ENCODE measurements around the gene ADCY2.

Gene ADCY2

GRCh38 chr5:7395947-7396712, at the start of gene ADCY2:
Gene ADCY2 (plus strand): TSS chr5:7396138. CDS start chr5:7396297, 159 bp downstream.
- no peak for DNase-seq (ENCODE audit: low read depth)

GRCh38 chr5:7347377-7347776, 48.6 kb upstream of the ADCY2 start:
- no peak for DNase-seq (ENCODE audit: low read depth)

GRCh38 chr5:7348168-7348854, 47.6 kb upstream of the ADCY2 start:
- no peak for DNase-seq (ENCODE audit: low read depth)

DNA sequence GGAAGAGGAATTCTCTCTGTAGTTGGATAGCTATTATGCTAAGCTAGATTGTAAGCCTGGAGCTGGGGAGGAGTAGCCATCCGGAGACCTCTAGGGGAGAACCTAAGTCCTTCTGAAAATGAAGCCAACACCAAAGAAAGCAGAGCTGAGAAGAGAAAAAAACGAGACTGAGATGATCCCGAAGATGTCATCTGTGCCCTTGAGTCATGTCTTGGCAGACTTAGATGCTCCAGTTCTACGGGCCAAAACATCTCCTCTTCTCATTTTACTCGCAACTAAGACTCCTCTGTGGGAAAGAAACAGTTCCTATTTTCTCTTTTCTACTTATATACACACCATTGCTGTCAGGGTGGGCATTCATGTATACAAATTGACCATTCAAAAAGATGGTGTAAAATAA, 34.3 kb upstream of the ADCY2 start:
- no peak for DNase-seq (ENCODE audit: low read depth)

DNA sequence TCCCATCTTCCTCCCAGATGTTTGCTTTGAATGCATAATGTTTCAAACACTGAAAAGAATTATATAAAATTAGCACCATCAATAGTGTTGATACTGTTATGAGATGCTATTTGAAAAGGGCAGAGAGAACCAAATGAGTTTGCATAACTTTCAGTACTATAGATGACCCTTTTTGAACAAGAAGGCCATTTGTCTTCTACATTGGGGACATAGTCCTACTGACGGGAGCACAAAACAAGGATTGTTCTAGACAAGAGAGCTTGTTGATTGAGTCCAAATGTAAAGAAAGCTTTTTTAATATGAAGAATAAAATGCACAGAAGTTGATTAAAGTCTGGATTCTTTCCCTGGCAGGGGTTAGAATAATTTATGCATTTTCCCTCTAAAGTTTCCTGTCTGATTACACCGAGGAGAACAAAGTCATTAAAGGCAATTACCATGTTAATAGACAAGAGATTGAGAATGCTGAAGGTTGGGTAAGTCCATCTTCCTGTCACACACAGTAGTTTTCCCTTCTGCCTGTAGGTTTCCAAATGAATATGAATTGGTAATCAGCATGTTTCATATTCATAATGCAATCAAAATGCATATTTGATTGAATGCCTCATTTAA, 32.8 kb upstream of the ADCY2 start:
- DNase-seq (ENCODE audit: low read depth), result no peak

DNA sequence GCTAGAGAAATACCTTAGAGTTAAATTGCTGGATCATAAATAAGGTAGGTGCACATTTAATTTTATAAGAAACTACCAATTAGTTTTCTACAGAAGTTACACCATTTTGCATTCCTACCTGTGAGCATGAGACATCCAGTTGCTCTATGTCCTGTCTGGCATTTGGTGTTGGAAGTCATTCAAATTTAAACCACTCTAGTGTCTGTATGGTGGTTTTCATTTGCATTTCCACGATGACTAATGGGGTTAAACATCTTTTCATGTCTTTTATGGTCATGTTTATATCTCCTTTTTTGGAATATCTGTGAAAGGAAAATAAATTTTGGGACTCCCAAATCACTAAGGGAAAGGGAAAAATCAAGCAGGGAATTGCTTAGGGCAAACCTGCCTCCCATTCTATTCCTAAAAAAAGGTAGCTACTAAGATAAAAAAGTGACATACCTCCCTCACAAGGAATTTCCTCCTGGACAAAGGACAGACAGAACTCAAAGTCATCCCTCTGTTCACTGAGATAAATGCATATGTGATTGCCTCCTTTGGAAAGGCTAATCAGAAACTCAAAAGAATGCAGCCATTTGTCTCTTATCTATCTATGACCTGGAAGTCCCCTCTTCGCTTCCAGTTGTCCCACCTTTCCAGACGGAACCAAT, 31.6 kb upstream of the ADCY2 start:
- no peak for DNase-seq (ENCODE audit: low read depth)

- no peak for DNase-seq (ENCODE audit: low read depth)
Measured at GRCh38 chr5:7367780-7368179, 28.2 kb upstream of the ADCY2 start.

DNA sequence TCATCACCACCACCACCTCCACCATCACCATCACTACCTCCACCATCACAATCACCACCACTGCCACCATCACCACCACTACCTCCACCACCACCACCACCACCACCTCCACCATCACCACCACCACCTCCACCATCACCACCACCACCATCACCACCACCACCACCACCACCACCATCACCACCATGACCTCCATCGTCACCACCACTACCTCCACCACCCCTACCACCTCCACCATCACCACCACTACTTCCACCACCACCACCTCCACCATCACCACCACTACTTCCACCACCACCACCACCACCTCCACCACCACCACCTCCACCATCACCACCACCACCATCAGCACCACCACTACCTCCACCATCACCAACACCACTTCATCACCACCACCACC, 23.5 kb upstream of the ADCY2 start:
- DNase-seq (ENCODE audit: low read depth), result no peak

- DNase-seq (ENCODE audit: low read depth), result no peak
Measured at GRCh38 chr5:7374186-7374585, 21.8 kb upstream of the ADCY2 start.

DNA sequence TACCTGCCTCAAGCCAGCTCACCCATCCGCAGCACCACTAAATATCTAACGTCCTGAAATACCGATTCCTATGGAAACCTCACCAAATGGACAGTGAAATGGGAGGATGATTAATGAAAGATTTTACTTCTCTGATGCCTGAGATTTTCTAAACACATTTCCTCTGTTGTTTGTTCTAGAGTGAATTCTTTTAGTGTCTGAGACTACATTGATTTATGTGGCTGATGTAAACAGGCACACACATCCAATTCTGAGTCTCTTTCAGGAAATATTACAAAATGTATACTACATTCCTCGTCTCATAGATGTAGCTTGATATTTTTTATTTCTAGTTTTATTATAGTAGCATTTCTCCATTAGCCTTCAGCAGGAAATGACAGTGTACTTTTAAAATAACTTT, 20.5 kb upstream of the ADCY2 start:
- DNase-seq (ENCODE audit: low read depth), result no peak

DNA sequence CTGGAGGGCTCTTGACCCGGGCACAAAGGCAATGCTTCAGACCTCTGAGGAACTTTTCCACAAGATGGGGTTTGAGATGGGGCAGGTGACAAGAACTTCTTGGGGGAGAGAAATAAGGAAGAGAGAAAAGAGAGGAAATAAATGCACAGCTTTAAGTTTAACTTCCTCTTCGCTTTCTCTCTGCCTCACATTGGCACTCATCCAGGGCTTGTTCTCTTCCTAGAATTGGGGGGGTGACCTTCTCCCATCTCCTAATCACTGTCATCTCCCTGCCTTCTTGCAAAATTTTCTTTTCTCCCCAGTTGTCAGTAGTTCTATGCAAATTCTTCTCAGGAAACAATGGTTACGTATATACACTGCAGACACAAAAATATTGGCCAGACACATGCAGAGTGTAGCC, 19.1 kb upstream of the ADCY2 start:
- DNase-seq (ENCODE audit: low read depth), result no peak

DNA sequence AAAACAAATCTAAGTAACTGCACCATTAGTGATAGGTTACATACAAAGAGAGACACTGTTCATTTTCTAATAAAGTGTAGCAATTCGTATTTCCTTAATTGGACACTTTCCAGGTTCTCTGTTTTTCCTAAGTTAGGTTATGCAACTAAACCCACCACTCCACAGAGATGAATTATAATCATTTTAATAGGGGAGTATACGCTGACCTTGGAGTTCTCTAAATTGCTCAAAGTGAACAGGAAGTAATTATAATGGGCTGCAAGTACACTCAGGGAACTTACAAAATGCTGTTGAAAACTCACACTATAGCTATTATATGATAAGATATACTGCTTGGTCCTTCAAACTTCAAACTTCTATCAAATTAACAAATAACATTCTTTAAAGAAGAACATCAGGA, 18.2 kb upstream of the ADCY2 start:
- no peak for DNase-seq (ENCODE audit: low read depth)

DNA sequence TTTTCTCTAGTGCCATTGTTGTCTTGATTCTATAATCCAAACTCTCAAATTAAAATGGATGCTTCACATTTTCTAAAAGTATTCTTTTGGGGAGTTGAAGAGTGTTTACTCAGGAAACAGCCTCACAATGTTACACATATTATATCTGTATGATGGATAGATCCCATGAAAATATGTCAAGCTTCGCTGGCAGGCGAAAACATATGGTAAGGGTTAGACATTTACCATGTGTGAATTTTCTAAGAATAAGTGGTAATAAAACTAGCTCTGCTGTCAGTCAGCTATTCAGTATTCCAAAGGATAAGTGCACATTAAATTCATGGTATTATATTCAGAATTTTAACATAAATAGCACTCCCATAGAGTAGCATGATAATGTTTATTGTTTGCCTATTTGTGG, 13.3 kb upstream of the ADCY2 start:
- no peak for DNase-seq (ENCODE audit: low read depth)

DNA sequence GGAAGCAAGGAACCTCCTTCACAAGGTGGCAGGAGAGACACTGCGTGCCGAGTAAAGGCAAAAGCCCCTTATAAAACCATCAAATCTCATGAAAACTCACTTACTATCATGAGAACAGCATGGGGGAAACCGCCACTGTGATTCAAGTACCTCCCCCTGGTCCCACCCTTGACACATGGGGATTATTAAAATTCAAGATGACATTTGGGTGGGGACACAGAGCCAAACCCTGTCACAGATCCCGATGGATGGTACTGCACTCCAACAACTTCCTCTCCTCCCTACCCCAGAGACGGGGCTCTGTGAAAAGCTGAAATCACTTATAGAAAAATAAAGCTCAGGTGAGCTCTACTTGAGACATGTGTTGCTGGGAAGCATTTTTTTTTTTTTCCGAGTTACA, 10.3 kb upstream of the ADCY2 start:
- no peak for DNase-seq (ENCODE audit: low read depth)

DNA sequence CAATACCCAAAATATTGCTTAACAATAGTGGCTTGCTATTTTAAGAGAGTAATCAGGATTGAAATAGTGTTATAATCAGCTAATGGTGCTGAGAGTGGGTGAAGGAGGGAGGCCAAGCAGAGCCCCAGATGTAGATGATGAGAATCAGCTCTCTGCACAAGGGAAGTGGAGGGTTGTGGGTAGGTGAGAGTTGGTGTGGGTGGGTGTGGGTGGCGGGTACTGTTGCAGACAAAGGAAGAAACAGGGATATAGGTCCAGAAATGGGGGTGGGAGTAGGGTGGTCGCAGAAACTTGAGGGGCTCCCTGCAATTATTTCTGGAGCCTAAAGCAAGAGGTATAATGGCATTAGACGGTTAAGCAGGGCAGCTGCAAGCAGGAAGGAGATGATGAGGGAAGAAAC, 7.4 kb upstream of the ADCY2 start:
- DNase-seq (ENCODE audit: low read depth), result no peak

- DNase-seq (ENCODE audit: low read depth), result no peak
Measured at GRCh38 chr5:7391215-7391614, 4.7 kb upstream of the ADCY2 start.

GRCh38 chr5:7391814-7392692, 3.9 kb upstream of the ADCY2 start:
- DNase-seq (ENCODE audit: low read depth), result no peak

- no peak for DNase-seq (ENCODE audit: low read depth)
Measured at GRCh38 chr5:7392693-7393024, 3.3 kb upstream of the ADCY2 start.

DNA sequence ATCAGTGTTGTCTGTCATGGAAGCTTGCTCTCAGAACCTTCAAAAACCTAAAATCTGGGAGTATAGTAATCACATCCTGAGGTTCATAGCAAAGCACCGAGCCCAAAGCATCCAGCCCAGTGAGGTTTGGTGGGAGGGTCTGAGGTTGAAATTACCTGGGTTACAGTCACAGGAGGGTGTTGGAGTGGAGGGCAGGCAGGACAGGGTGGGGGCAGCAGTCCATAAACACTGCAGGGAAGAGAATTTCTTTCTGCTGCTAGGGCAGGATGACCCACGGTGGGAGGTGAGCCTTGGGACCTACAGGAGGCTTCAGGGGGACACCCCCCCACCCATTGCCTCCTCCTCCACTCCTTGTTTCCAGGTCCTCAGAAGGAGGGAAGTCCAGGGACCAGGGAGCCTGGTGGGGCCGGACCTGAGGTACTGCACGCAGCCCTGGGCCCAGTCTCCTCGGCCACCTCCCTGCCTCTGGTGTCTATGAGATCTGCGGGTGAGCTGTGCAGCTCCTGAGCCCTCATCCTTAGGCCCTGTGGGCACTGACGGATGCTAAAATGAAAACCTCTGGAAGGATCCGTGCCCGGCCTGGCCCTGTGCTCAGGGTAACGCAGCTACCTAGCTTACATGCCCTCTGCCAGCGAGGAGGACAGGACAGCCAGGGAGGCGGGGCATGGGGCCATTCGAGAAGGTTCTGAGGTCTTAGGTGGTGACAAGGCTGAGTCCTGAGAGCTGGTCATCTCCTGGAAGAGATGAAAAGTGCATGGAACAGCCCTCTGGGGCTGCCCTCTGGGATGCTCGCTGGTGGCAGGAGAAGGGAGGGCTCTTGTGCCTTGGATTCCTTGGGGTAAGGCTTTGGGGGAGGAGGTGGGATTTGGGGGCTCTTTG, 1.8 kb upstream of the ADCY2 start:
- no peak for DNase-seq (ENCODE audit: low read depth)

- DNase-seq (ENCODE audit: low read depth), result no peak
Measured at GRCh38 chr5:7394889-7395431, 978 bp upstream of the ADCY2 start.
